B cell (primary cell): ENCODE data around the gene LYZL2. TPM values are rescaled to one million over a fixed set of nuclear protein-coding genes. Genes with fewer than 3 reads are reported as not detected.
"Not testable (repeated sequence)": the region's sequence is repeated elsewhere in the genome, so short reads cannot be mapped to it uniquely, and the experiment has no call there.

ENCODE experiments used
- ATAC-seq: fragments of 200-7000 bp; cut with Tn5 transposase; one replicate; pipeline ENCODE4 v1.10.0; 2021; ENCODE audit warnings: low read depth, mild to moderate bottlenecking, moderate number of reproducible peaks, moderate library complexity
- CTCF ChIA-PET: fragments of 350-600 bp; sonication (Branson Sonifier 250); formaldehyde crosslinking; loops from one replicate; lab custom pipeline; 2021; ENCODE audit warnings: antibody characterized with exemption, inconsistent platforms; lab: Charles Lee
- POLR2A ChIA-PET: fragments of 350-600 bp; sonication (Branson Sonifier 250); formaldehyde crosslinking; loops from one replicate; lab custom pipeline; 2021; ENCODE audit warnings: antibody characterized with exemption; lab: Charles Lee
- DNase-seq: peaks from one replicate; pipeline ENCODE4 v3.0.0; 2013
- H2AFZ ChIP-seq: 2 replicates; pipeline ENCODE4 v1.6.1; 2012; ENCODE audit warnings: mild to moderate bottlenecking, low read depth, low read length; ENCODE audit not compliant: insufficient read depth, poor library complexity, severe bottlenecking
- H3K27ac ChIP-seq, 2 donors: 1 replicate in 1 of 2; 2 replicates in 1 of 2; pipeline ENCODE4 v1.5.1; 2012 to 2013; ENCODE audit warnings: low read length in 2 of 2, mild to moderate bottlenecking in 2 of 2, moderate library complexity in 1 of 2
- H3K27me3 ChIP-seq, 4 experiments: fragments of 200-600 bp in 1 of 4; sonication (generic) in 1 of 4; replicated peaks in 1 of 4; 1 replicate in 2 of 4; 2 replicates in 2 of 4; pipeline versions ENCODE4 v1.6.1 to v1.7.0; 2013 to 2016; ENCODE audit warnings: low read length in 3 of 4, mild to moderate bottlenecking in 2 of 4, mixed read lengths in 1 of 4, moderate library complexity in 1 of 4; ENCODE audit not compliant: insufficient read depth in 4 of 4, control insufficient read depth in 3 of 4; ENCODE audit errors: control extremely low read depth in 1 of 4
- H3K36me3 ChIP-seq, 2 experiments: replicated peaks in 1 of 2; 1 replicate in 1 of 2; 2 replicates in 1 of 2; pipeline versions ENCODE4 v1.6.1 to v1.7.1; 2013; ENCODE audit warnings: low read length in 1 of 2; ENCODE audit not compliant: insufficient read depth in 2 of 2, control insufficient read depth in 1 of 2; ENCODE audit errors: control extremely low read depth in 1 of 2, extremely low read depth in 1 of 2
- H3K4me1 ChIP-seq, 2 donors: fragments of 200-600 bp in 1 of 2; sonication (generic) in 1 of 2; 1 replicate in 1 of 2; 2 replicates in 1 of 2; pipeline versions ENCODE4 v1.5.1 to v1.6.1; 2013 to 2017; ENCODE audit warnings: low read length in 2 of 2; ENCODE audit not compliant: control insufficient read depth in 2 of 2, insufficient read depth in 2 of 2
- H3K4me2 ChIP-seq: replicated peaks from 2 replicates; pipeline ENCODE3; 2012; ENCODE audit warnings: mild to moderate bottlenecking, low read depth, low read length; ENCODE audit not compliant: poor library complexity, severe bottlenecking
- H3K4me3 ChIP-seq, 5 experiments: fragments of 200-600 bp in 1 of 5; sonication (generic) in 1 of 5; 1 replicate in 3 of 5; 2 replicates in 2 of 5; pipeline versions ENCODE4 v1.5.1 to v1.7.0; 2011 to 2016; ENCODE audit warnings: low read length in 4 of 5, mild to moderate bottlenecking in 4 of 5, low read depth in 2 of 5, control low read depth in 1 of 5, moderate library complexity in 1 of 5; ENCODE audit not compliant: insufficient read depth in 1 of 5; ENCODE audit errors: control extremely low read depth in 1 of 5, extremely low read depth in 1 of 5
- H3K79me2 ChIP-seq: fragments of 200-600 bp; sonication (generic); one replicate; pipeline ENCODE4 v1.6.0; 2016; ENCODE audit warnings: low read length; ENCODE audit not compliant: control insufficient read depth, insufficient read depth
- H3K9ac ChIP-seq: fragments of 200-600 bp; sonication (generic); 2 replicates; pipeline ENCODE4 v1.6.1; 2017; ENCODE audit warnings: mild to moderate bottlenecking, low read length, moderate library complexity
- H3K9me3 ChIP-seq, 3 donors: one replicate each; pipeline versions ENCODE4 v1.6.1 to v1.7.1; 2013; ENCODE audit warnings: low read length in 2 of 3; ENCODE audit not compliant: control insufficient read depth in 2 of 3, insufficient read depth in 1 of 3; ENCODE audit errors: control extremely low read depth in 1 of 3
- H4K20me1 ChIP-seq: 2 replicates; pipeline ENCODE4 v1.6.0; 2012; ENCODE audit warnings: mild to moderate bottlenecking, low read length; ENCODE audit not compliant: insufficient read depth, control insufficient read depth, poor library complexity, severe bottlenecking
- H3K27ac Mint-ChIP-seq: one replicate; pipeline ENCODE4 v1.8.0; 2021; ENCODE audit warnings: mixed read lengths
- H3K27me3 Mint-ChIP-seq: one replicate; pipeline ENCODE4 v1.8.0; 2021; ENCODE audit warnings: mixed read lengths
- H3K4me1 Mint-ChIP-seq: one replicate; pipeline ENCODE4 v1.8.0; 2021; ENCODE audit warnings: mixed read lengths
- H3K4me3 Mint-ChIP-seq: one replicate; pipeline ENCODE4 v1.8.0; 2021; ENCODE audit warnings: mixed read lengths
- H3K9me3 Mint-ChIP-seq: one replicate; pipeline ENCODE4 v1.8.0; 2022; ENCODE audit warnings: mixed read lengths; ENCODE audit not compliant: insufficient read depth
- EZH2 ChIP-seq: IDR thresholded peaks from 2 replicates; pipeline ENCODE4 v1.6.1; 2012; ENCODE audit warnings: borderline replicate concordance, low read depth, mild to moderate bottlenecking, moderate library complexity, low read length; ENCODE audit not compliant: insufficient read depth, poor library complexity, severe bottlenecking
- WGBS: methylation state at CpG from one replicate; pipeline ENCODE4 v1.1.5; 2013; ENCODE audit warnings: missing lambda C conversion rate; ENCODE audit not compliant: insufficient coverage; 5-methylcytosine and 5-hydroxymethylcytosine counted together
- intact Hi-C: fragments of 100-400 bp; cut with micrococcal nuclease; formaldehyde crosslinking; loops from one replicate; pipeline ENCODE4 v1.10.0; 2022
- polyA plus RNA-seq: library from polyadenylated mRNA; depleted of rRNA; stranded (reverse); fragments of >200 nt; gene quantifications from 2 replicates; pipeline ENCODE4 v1.2.3, GENCODE V29; 2012
- total RNA-seq, 2 donors: library from RNA; stranded (reverse); fragments of 120-200 nt in 1 of 2; gene quantifications; 1 replicate in 1 of 2; 2 replicates in 1 of 2; pipeline versions ENCODE4 v1.2.3 to v1.2.4, GENCODE V29; 2013 to 2022
- TF ChIP-seq, protein P1 (sequence below): fragments of 200-600 bp; IDR thresholded peaks from one replicate; pipeline ENCODE4 v1.8.0; 2022; ENCODE audit warnings: antibody characterized with exemption, mild to moderate bottlenecking

Gene LYZL2
- total and polyA plus RNA-seq, 2 donors (not counting 1 experiment from before 2014, with no cell fraction given): not detected

DNA sequence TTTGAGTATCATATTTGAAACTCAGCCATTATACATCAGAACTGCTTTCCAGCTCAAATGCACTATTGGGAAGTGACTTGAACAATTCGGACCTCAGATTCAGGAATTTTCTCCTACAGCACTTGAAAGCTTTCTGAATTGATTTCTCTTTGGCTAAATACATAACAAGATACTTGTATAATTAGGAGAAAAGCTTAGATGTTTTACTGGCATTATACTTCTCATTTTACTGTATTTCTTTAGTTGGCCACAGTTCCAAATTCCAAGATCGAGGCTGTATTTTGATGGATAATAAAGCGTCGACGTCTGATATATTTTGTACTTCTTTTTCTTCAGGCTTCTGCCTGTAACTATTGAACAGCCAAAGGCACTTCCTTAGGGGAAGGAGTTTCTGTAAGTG, 26.7 kb upstream of the LYZL2 start:
- POLR2A ChIA-PET: no interaction called here
- no peaks in the 10 kb centered on the region for H3K36me3 ChIP-seq
- no peaks in the 10 kb centered on the region for H3K79me2 ChIP-seq
- H3K4me1 ChIP-seq: no peaks in the 10 kb centered on the region
- H3K4me3 ChIP-seq: no peak overlapping the region
- TF ChIP-seq, protein P1, sequence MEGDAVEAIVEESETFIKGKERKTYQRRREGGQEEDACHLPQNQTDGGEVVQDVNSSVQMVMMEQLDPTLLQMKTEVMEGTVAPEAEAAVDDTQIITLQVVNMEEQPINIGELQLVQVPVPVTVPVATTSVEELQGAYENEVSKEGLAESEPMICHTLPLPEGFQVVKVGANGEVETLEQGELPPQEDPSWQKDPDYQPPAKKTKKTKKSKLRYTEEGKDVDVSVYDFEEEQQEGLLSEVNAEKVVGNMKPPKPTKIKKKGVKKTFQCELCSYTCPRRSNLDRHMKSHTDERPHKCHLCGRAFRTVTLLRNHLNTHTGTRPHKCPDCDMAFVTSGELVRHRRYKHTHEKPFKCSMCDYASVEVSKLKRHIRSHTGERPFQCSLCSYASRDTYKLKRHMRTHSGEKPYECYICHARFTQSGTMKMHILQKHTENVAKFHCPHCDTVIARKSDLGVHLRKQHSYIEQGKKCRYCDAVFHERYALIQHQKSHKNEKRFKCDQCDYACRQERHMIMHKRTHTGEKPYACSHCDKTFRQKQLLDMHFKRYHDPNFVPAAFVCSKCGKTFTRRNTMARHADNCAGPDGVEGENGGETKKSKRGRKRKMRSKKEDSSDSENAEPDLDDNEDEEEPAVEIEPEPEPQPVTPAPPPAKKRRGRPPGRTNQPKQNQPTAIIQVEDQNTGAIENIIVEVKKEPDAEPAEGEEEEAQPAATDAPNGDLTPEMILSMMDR: no peak
- TF ChIP-seq EZH2: no peak
- peaks cover 0 to 25% (median 19%) of the 10 kb centered on the region in 4 experiments for H3K27me3 ChIP-seq
- no peak for ATAC-seq
- no peak overlapping the region for H3K4me3 Mint-ChIP-seq
- intact Hi-C loops: no loop called here
- peaks cover 41% of the 10 kb centered on the region for H3K27me3 Mint-ChIP-seq
- CTCF ChIA-PET: interaction anchor here (1.9 kb wide), 1 partner anchor 16 kb away, joined by 9 read pairs; no protein-coding TSS in a partner anchor
- H3K9ac ChIP-seq: no peak overlapping the region
- DNase-seq: no peak
- H3K9me3 Mint-ChIP-seq: no peaks in the 10 kb centered on the region
- no CpG with 5 or more reads among the region's 5 CpGs for WGBS
- no peak overlapping the region for H2AFZ ChIP-seq
- H3K27ac Mint-ChIP-seq: no peak overlapping the region
- H3K4me1 Mint-ChIP-seq: no peaks in the 10 kb centered on the region
- H3K4me2 ChIP-seq: no peak overlapping the region
- no peaks in the 10 kb centered on the region for H4K20me1 ChIP-seq
- no peak overlapping the region for H3K27ac ChIP-seq
- peaks cover 0 to 6% (median 0%) of the 10 kb centered on the region in 3 donors for H3K9me3 ChIP-seq

DNA sequence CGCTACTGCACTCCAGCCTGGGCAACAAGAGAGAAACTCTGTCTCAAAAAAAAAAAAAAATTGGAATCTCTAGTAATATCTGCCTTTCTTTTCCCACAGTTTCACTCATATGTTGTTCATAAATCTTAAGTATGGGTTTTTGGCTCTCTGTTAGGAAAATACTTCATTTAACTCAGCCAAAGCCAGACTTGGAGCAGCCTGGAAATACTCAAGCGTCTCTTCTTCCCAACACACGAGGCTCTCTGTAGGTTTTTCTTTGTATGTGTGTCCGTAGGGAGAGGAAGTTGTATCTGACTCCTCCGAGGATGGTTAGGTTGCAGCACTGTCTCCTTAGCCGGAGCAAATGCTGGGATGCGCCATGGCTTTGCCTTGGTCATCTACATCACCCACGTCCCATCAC, 25.4 kb upstream of the LYZL2 start:
- H3K9me3 Mint-ChIP-seq, intact Hi-C loops, H3K4me3 ChIP-seq, H3K36me3 ChIP-seq, H3K27ac ChIP-seq, H3K4me2 ChIP-seq, DNase-seq, H2AFZ ChIP-seq, H3K4me1 ChIP-seq, POLR2A ChIA-PET, H3K79me2 ChIP-seq, H4K20me1 ChIP-seq, H3K4me3 Mint-ChIP-seq, ATAC-seq, H3K27ac Mint-ChIP-seq, H3K9me3 ChIP-seq, H3K9ac ChIP-seq, H3K4me1 Mint-ChIP-seq: not testable (repeated sequence)
- WGBS: 81% methylated on average over 3 of the region's 8 CpGs
- peaks cover 0 to 21% (median 19%) of the 10 kb centered on the region in 4 experiments for H3K27me3 ChIP-seq
- peaks cover 42% of the 10 kb centered on the region for H3K27me3 Mint-ChIP-seq
- CTCF ChIA-PET: interaction anchor here (1.2 kb wide), 1 partner anchor 15 kb away, joined by 7 read pairs; no protein-coding TSS in a partner anchor

DNA sequence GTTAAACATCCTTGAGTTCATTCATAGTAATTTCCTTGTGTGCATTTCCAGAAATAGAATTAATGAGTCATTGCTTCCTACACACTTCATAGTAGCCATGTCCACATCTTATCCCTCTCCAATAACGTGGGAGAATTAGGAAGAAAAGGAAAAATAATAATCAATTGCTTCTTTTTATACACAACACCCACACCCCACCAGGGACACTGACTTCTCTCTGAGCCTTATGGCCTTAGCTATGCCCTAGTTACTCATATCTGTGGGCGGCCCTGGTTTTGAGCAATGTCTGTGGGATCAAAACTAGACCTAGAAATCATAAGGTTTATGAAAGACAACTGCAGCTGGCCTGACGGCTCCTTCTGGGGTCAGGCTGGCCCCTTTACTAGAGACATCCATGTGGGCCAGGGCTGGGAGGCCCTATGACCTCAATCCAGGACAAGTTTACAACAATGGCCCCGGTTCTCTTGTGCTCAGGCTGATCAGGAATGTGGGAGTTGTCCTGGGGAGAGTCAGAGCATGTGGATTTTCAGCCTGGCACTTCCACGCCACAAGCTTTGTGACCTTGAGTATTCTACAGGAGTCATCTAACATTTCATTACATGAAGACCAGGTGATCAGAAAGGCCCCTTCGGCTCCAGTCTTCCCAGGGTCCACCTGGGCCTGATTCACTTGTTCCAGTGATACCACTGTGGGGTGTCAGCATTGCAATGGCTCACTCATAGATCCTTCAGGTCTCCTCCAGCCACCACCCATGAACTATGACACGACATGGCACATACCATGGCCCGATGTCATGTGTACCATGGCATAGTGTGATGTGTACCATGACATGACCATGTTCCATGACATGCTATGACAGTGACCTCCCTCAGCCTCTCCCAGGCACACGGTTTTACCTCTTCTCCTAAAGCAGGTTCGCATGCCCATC, 22.2 kb upstream of the LYZL2 start:
- CTCF ChIA-PET: interaction anchor here (2.6 kb wide), 1 partner anchor 12 kb away, joined by 14 read pairs; no protein-coding TSS in a partner anchor

More for the DNA sequence above, 22.2 kb upstream of the LYZL2 start:
- H3K9ac ChIP-seq, H3K4me1 Mint-ChIP-seq, H3K36me3 ChIP-seq, intact Hi-C loops, DNase-seq, H3K4me1 ChIP-seq, H3K27ac ChIP-seq, H3K4me3 Mint-ChIP-seq, H2AFZ ChIP-seq, H3K4me2 ChIP-seq, H4K20me1 ChIP-seq, H3K27ac Mint-ChIP-seq, ATAC-seq, H3K27me3 ChIP-seq, POLR2A ChIA-PET, H3K9me3 ChIP-seq, H3K4me3 ChIP-seq, H3K79me2 ChIP-seq, H3K9me3 Mint-ChIP-seq: not testable (repeated sequence)
- peaks cover 49% of the 10 kb centered on the region for H3K27me3 Mint-ChIP-seq
- 91% methylated on average over 5 of the region's 10 CpGs for WGBS
